Gastrocnemius medialis (tissue), 4 donors: Measurements from ENCODE around the gene CDC14B.

Source experiments
- CTCF ChIP-seq, 5 experiments: fragments of 450-650 bp in 3 of 5; fragments of 200-600 bp in 2 of 5; sonication (generic) in 2 of 5; IDR thresholded peaks in 4 of 5; conservative IDR thresholded peaks in 1 of 5; 1 replicate in 4 of 5; 2 replicates in 1 of 5; pipeline ENCODE4 v1.5.1; 2016 to 2019; ENCODE audit warnings: antibody characterized with exemption in 5 of 5, mild to moderate bottlenecking in 3 of 5, moderate library complexity in 3 of 5
- POLR2A ChIP-seq, 2 donors: fragments of 450-650 bp; IDR thresholded peaks; one replicate each; pipeline ENCODE4 v1.6.1; 2017; ENCODE audit warnings: antibody characterized with exemption in 2 of 2, mild to moderate bottlenecking in 2 of 2, moderate library complexity in 2 of 2

GRCh38 chr9:96512240-96512639, 107.4 kb downstream of the CDC14B start:
- TF ChIP-seq CTCF (IDR thresholded peaks at IDR 0.05 in 4 of 5, conservative IDR thresholded peaks at IDR 0.05 in 1 of 5), result no peak
- no peak for TF ChIP-seq POLR2A (IDR thresholded peaks at IDR 0.05)
